GM12891 (cell line): ENCODE data around the gene USF2.

Source experiments
- POLR2A ChIP-seq: IDR thresholded peaks from 2 replicates; pipeline ENCODE4 v1.6.1; 2011; ENCODE audit warnings: low read depth, low read length, control low read depth
- POLR2AphosphoS5 ChIP-seq: IDR thresholded peaks from 2 replicates; pipeline ENCODE4 v1.6.1; 2011; ENCODE audit warnings: low read depth, low read length, control low read depth
- SPI1 ChIP-seq: IDR thresholded peaks from 2 replicates; pipeline ENCODE4 v1.6.1; 2011; ENCODE audit warnings: low read depth, low read length, control low read depth
- TAF1 ChIP-seq: IDR thresholded peaks from 2 replicates; pipeline ENCODE4 v1.6.1; 2011; ENCODE audit warnings: low read depth, low read length, control low read depth

GRCh38 chr19:35257113-35257461 is 11.7 kb upstream of the USF2 start:
- TF ChIP-seq POLR2A, result no peak
- no peak for TF ChIP-seq SPI1
- TF ChIP-seq POLR2AphosphoS5, result no peak
- TF ChIP-seq TAF1, result no peak
